ENCODE results near the gene VAMP3.

The VAMP3 gene

DNA sequence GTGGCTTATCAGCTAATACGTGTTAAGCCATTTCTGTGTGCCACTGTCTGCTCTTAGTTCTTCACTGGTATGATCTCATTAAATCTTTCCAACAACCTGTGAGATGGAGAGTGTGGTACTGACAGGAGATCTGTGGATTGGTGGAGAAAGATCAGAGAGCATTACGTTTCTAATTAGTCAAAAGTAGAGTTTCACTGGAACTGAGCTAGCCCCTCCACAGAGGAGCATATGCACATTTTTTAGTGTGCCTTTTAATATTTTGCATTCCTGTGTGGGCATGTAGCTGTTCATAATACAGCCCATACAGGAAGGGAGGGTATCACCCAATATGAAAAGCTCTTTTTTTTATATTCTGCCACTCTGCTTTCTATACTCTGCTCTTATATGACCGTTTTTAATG lies 50.2 kb downstream of the VAMP3 start:
- DNase-seq = no peak

DNA sequence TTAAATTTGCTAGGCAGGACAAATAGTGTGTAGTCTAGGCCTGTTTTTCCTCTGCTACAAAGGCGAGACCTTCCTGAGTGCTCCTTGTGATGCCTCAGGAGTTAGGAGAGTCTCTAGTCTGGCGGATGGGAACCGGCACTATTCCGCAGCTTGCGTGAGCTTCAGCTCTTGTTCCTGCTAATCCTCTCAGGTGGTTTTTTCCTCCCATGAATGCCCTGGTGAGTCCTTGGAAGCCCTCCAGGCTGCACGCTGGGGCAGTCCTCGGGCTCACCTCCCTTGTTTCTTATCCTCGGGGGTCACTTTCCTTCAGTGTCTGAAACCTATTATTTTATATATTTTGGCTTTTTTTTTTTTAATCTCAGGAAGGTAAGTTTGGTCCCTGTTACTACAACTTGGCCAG lies 53.6 kb downstream of the VAMP3 start:
- DNase-seq = no peak

DNA sequence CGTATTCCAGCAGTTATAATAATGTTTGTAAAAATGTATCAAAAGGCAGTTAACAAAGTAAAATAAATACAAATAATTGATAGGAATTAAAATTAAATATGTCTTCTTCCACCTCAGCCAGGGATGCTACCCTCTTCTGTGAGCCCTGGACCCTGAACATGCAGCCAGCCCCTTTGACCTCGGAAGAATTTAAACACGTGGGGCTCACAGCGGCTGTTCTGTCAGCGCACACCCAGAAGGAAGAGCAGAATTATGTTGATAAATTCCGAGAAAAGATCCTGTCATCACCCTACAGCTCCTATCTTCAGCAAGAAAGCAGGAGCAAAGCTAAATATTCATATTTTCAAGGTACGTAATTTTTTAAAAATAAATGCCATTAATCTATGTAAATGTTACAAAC lies 55.3 kb downstream of the VAMP3 start:
- DNase-seq = no peak

DNA sequence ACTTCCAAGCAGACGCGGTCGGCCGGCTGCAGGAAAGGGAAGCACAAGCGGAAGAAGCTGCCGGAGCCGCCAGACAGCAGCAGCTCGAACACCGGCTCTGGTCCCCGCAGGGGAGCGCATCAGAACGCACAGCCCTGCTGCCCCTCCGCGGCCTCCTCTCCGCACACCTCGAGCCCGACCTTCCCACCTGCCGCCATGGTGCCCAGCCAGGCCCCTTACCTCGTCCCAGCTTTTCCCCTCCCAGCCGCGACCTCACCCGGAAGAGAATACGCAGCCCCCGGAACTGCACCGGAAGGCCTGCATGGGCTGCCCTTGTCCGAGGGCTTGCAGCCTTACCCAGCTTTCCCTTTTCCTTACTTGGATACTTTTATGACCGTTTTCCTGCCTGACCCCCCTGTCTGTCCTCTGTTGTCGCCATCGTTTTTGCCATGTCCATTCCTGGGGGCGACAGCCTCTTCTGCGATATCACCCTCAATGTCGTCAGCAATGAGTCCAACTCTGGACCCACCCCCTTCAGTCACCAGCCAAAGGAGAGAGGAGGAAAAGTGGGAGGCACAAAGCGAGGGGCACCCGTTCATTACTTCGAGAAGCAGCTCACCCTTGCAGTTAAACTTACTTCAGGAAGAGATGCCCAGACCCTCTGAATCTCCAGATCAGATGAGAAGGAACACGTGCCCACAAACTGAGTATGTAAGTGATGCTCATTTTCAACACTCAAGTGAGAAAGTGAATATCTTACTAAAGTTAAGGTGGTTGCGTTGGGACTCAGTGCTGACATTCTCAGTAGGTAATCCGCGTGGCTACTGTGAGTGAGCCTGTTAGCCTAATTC lies 56.2 kb downstream of the VAMP3 start:
- no peak for DNase-seq

All from DMS79 treated with DMSO at 0.1 percent for 48 hours (cell line).